A549 (cell line): ENCODE data around the gene FAM204A. TPM values are rescaled to one million over a fixed set of nuclear protein-coding genes. Genes with fewer than 3 reads are reported as not detected.
A peak's percentile ranks its signal among the peaks of the same experiment; 100 is the strongest.

ENCODE experiments used
- ATAC-seq, 2 experiments: fragments of 200-7000 bp in 1 of 2; fragments of >200 bp in 1 of 2; cut with Nextera tagmentation in 1 of 2; cut with Tn5 transposase in 1 of 2; 3 replicates each; pipeline versions ENCODE4 v1.8.0 to v1.9.1; 2018 to 2020; ENCODE audit warnings: mild to moderate bottlenecking in 1 of 2, moderate library complexity in 1 of 2
- CTCF ChIA-PET: fragments of 300-600 bp; sonication (Branson Sonifier 250); formaldehyde crosslinking; extraction: SDS; loops from one replicate; lab custom pipeline; 2021; ENCODE audit warnings: antibody characterized with exemption, inconsistent platforms; lab: Yijun Ruan, JAX
- POLR2A ChIA-PET: fragments of 350-600 bp; formaldehyde crosslinking; extraction: SDS; loops from one replicate; lab custom pipeline; 2021; ENCODE audit warnings: antibody characterized with exemption, inconsistent platforms; lab: Yijun Ruan, JAX
- DNase-seq, 2 experiments: peaks; one replicate each; pipeline versions ENCODE4 v3.0.0 to v3.0.0-alpha.2; 2011 to 2016; ENCODE audit warnings: low read depth in 1 of 2, low spot score in 1 of 2
- FAIRE-seq: peaks from 2 replicates; lab custom pipeline; 2011; peaks lifted over from hg19 to GRCh38; lab: Jason Lieb, UNC
- H3K27ac ChIP-seq, 2 experiments: fragments of >200 bp; sonication (Bioruptor Twin); formaldehyde crosslinking; 3 replicates each; pipeline ENCODE4 v1.5.1; 2016 to 2017
- H3K4me1 ChIP-seq: fragments of >200 bp; sonication (Bioruptor Twin); formaldehyde crosslinking; 3 replicates; pipeline ENCODE4 v1.6.1; 2016
- H3K4me2 ChIP-seq: fragments of >200 bp; sonication (Bioruptor Twin); formaldehyde crosslinking; 3 replicates; pipeline ENCODE4 v1.6.1; 2016
- H3K4me3 ChIP-seq: fragments of >200 bp; sonication (Bioruptor Twin); formaldehyde crosslinking; 3 replicates; pipeline ENCODE4 v1.5.1; 2016
- H3K9me3 ChIP-seq: fragments of >200 bp; sonication (Bioruptor Twin); formaldehyde crosslinking; 3 replicates; pipeline ENCODE4 v1.6.1; 2016
- ATOH8 ChIP-seq: fragments of 250-450 bp; sonication (Bioruptor Pico); IDR thresholded peaks from 2 replicates; pipeline ENCODE4 v1.5.0; 2020; ENCODE audit warnings: low read depth, mild to moderate bottlenecking, moderate library complexity
- BHLHE40 ChIP-seq: IDR thresholded peaks from 2 replicates; pipeline ENCODE4 v1.6.1; 2012; ENCODE audit warnings: low read depth, low read length, inconsistent platforms
- CBX2 ChIP-seq: fragments of 200-600 bp; sonication (generic); IDR thresholded peaks from 2 replicates; pipeline ENCODE4 v1.6.1; 2016; ENCODE audit warnings: low read depth, mild to moderate bottlenecking, borderline replicate concordance
- CEBPB ChIP-seq, 2 experiments: fragments of >200 bp in 1 of 2; sonication (Bioruptor Twin) in 1 of 2; formaldehyde crosslinking in 1 of 2; IDR thresholded peaks; 2 replicates each; pipeline ENCODE4 v1.6.1; 2012 to 2016
- E2F6 ChIP-seq: IDR thresholded peaks from 2 replicates; pipeline ENCODE4 v1.6.1; 2012; ENCODE audit warnings: low read depth, borderline replicate concordance
- EHMT2 ChIP-seq: fragments of 200-600 bp; sonication (generic); IDR thresholded peaks from 2 replicates; pipeline ENCODE4 v1.6.1; 2016; ENCODE audit warnings: antibody characterized with exemption, low read depth, mild to moderate bottlenecking, moderate library complexity
- FOSL2 ChIP-seq, 2 experiments: fragments of 450-650 bp in 1 of 2; fragments of >200 bp in 1 of 2; sonication (Bioruptor Twin) in 1 of 2; formaldehyde crosslinking; IDR thresholded peaks; 2 replicates each; pipeline versions ENCODE4 v1.5.0 to v1.6.1; 2016 to 2020; ENCODE audit warnings: mild to moderate bottlenecking in 1 of 2, moderate library complexity in 1 of 2
- FOXS1 ChIP-seq: fragments of 250-450 bp; sonication (Bioruptor Pico); IDR thresholded peaks from 2 replicates; pipeline ENCODE4 v1.5.0; 2020; ENCODE audit warnings: mild to moderate bottlenecking, moderate library complexity
- HOXB13 ChIP-seq: fragments of 250-450 bp; sonication (Bioruptor Pico); IDR thresholded peaks from 2 replicates; pipeline ENCODE4 v1.5.0; 2020; ENCODE audit warnings: low read depth, mild to moderate bottlenecking, moderate library complexity
- MAX ChIP-seq: IDR thresholded peaks from 2 replicates; pipeline ENCODE4 v1.6.1; 2012
- MAZ ChIP-seq: fragments of 150-350 bp; IDR thresholded peaks from 2 replicates; pipeline ENCODE4 v1.6.1; 2014; ENCODE audit warnings: antibody characterized with exemption, low read depth, low read length, borderline replicate concordance
- NFE2L2 ChIP-seq: fragments of 150-350 bp; conservative IDR thresholded peaks from 2 replicates; pipeline ENCODE4 v1.6.1; 2014; ENCODE audit warnings: low read length
- NR3C1 ChIP-seq: fragments of >200 bp; sonication (Bioruptor Twin); formaldehyde crosslinking; IDR thresholded peaks from 3 replicates; pipeline ENCODE4 v1.6.1; 2017
- PBX3 ChIP-seq: IDR thresholded peaks from 2 replicates; pipeline ENCODE4 v1.6.1; 2012
- POLR2A ChIP-seq: IDR thresholded peaks from 2 replicates; pipeline ENCODE4 v1.6.1; 2012; ENCODE audit warnings: mild to moderate bottlenecking, low read length
- POLR2AphosphoS2 ChIP-seq: conservative IDR thresholded peaks from 2 replicates; pipeline ENCODE4 v1.6.1; 2012; ENCODE audit warnings: low read length, improper control_type of control experiment, inconsistent platforms
- RARB ChIP-seq: fragments of 250-450 bp; sonication (Bioruptor Pico); IDR thresholded peaks from 2 replicates; pipeline ENCODE4 v1.8.0; 2021; ENCODE audit warnings: mild to moderate bottlenecking, moderate library complexity
- SREBF2 ChIP-seq: fragments of 450-650 bp; IDR thresholded peaks from 2 replicates; pipeline ENCODE4 v1.6.1; 2014; ENCODE audit warnings: mild to moderate bottlenecking, moderate library complexity
- ZNF302 ChIP-seq: fragments of 250-450 bp; sonication (Bioruptor Pico); IDR thresholded peaks from 2 replicates; pipeline ENCODE4 v1.9.0; 2021; ENCODE audit warnings: inconsistent platforms, mild to moderate bottlenecking, moderate library complexity
- WGBS: methylation state at CpG from one replicate; pipeline ENCODE4 v1.1.6; 2017; ENCODE audit errors: missing lambda C conversion rate; 5-methylcytosine and 5-hydroxymethylcytosine counted together
- polyA plus RNA-seq, 4 experiments: library from polyadenylated mRNA; depleted of rRNA in 3 of 4; stranded (reverse); fragments of >200 nt; fragmentation: RNase III in 1 of 4; extraction: RNeasy Plus Mini Kit Qiagen cat#74134 plus additional on column Dnase treatment in 1 of 4; gene quantifications; 2 replicates in 3 of 4; 3 replicates in 1 of 4; pipeline ENCODE4 v1.2.3, GENCODE V29; 2011 to 2017
- TF ChIP-seq, protein P1 (sequence below): fragments of 200-600 bp; sonication (generic); IDR thresholded peaks from 2 replicates; pipeline ENCODE4 v1.6.1; 2016; ENCODE audit warnings: antibody characterized with exemption, mild to moderate bottlenecking, moderate library complexity

FAM204A gene
- polyA plus RNA-seq, 2 of the 4 experiments (the other 2 are of a cell fraction), result 39.2 to 62.8 TPM

GRCh38 chr10:118370499-118370898 is 28.4 kb upstream of the FAM204A start:
- no peak for FAIRE-seq
- ChIA-PET CTCF (no interaction called here), POLR2A (no interaction called here)
- no peak for ATAC-seq
- H3K9me3 ChIP-seq, result no peaks in the 10 kb centered on the region
- no peak overlapping the region for H3K27ac ChIP-seq
- TF ChIP-seq POLR2A (no peak), RARB (CRISPR knock-in tag) (no peak), POLR2AphosphoS2 (no peak), FOSL2 (IDR thresholded peaks at IDR 0.05) (no peak), FOSL2 (CRISPR knock-in tag; IDR thresholded peaks at IDR 0.05) (no peak), BHLHE40 (no peak), HOXB13 (no peak), PBX3 (no peak), EHMT2 (no peak), NFE2L2 (no peak), ZNF302 (CRISPR knock-in tag) (no peak), CEBPB (IDR thresholded peaks at IDR 0.05) (no peak), CBX2 (no peak), MAX (no peak), ATOH8 (CRISPR knock-in tag) (no peak)
- peaks cover 8% of the 10 kb centered on the region; the same call in 1 of the 3 replicates for H3K4me1 ChIP-seq
- H3K4me2 ChIP-seq, result no peak overlapping the region
- DNase-seq, result no peak
- WGBS, result 57% methylated on average over 2 of the region's 2 CpGs
- H3K4me3 ChIP-seq, result no peak overlapping the region

DNA sequence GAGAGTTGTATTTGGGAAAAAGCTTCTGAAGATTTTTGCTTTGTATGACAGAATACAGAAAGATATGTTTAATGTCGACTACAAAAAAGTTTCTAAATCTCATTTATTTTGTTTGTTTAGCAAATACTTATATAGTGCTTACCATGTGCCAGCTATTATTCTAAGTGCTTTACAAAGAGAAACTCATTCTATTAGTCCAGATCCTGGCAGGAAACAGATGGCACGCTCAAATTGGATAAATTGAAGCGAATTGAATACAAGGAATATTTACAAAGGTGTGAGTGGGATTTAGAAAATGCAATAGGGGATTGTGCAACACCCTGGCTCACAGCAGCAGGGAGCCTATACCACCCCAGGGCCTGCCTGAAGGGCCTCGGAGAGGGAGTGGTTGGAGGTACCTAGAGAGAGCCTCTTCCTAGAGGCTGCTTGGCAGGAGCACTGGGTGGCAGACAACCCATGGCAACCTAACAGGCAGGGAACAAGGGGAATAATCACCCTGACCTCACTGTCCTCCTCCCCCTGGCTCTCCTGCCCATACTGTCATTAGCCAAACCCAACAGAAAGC is 27.6 kb upstream of the FAM204A start:
- peak in 1 of 2 experiments; percentile 50; a peak in 2 of 6 replicates for ATAC-seq
- no peak for FAIRE-seq
- POLR2A ChIA-PET, result no interaction called here

GRCh38 chr10:118365702-118366101 is 23.6 kb upstream of the FAM204A start:
- Histone ChIP-seq H3K4me2 (no peak overlapping the region), H3K9me3 (no peaks in the 10 kb centered on the region), H3K4me3 (no peak overlapping the region), H3K4me1 (no peaks in the 10 kb centered on the region), H3K27ac (no peak overlapping the region)
- DNase-seq, result no peak
- TF ChIP-seq E2F6 (no peak), NR3C1 (no peak), FOXS1 (no peak), MAZ (no peak), SREBF2 (no peak)
- no peak for FAIRE-seq
- no peak for ATAC-seq
- POLR2A ChIA-PET, result interaction anchor here (0.6 kb wide), 1 partner anchor 1247 kb away, joined by 3 read pairs; no protein-coding TSS in a partner anchor
- CTCF ChIA-PET, result no interaction called here

More for the DNA sequence above, 27.6 kb upstream of the FAM204A start:
- H3K4me2 ChIP-seq, result no peak overlapping the region
- H3K9me3 ChIP-seq, result no peaks in the 10 kb centered on the region
- 33% methylated on average over 4 of the region's 4 CpGs for WGBS
- no peak overlapping the region for H3K27ac ChIP-seq
- peaks cover 8% of the 10 kb centered on the region; the same call in 1 of the 3 replicates for H3K4me1 ChIP-seq
- DNase-seq, result no peak
- CTCF ChIA-PET, result no interaction called here
- TF ChIP-seq, protein P1, sequence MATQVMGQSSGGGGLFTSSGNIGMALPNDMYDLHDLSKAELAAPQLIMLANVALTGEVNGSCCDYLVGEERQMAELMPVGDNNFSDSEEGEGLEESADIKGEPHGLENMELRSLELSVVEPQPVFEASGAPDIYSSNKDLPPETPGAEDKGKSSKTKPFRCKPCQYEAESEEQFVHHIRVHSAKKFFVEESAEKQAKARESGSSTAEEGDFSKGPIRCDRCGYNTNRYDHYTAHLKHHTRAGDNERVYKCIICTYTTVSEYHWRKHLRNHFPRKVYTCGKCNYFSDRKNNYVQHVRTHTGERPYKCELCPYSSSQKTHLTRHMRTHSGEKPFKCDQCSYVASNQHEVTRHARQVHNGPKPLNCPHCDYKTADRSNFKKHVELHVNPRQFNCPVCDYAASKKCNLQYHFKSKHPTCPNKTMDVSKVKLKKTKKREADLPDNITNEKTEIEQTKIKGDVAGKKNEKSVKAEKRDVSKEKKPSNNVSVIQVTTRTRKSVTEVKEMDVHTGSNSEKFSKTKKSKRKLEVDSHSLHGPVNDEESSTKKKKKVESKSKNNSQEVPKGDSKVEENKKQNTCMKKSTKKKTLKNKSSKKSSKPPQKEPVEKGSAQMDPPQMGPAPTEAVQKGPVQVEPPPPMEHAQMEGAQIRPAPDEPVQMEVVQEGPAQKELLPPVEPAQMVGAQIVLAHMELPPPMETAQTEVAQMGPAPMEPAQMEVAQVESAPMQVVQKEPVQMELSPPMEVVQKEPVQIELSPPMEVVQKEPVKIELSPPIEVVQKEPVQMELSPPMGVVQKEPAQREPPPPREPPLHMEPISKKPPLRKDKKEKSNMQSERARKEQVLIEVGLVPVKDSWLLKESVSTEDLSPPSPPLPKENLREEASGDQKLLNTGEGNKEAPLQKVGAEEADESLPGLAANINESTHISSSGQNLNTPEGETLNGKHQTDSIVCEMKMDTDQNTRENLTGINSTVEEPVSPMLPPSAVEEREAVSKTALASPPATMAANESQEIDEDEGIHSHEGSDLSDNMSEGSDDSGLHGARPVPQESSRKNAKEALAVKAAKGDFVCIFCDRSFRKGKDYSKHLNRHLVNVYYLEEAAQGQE, result no peak
- TF ChIP-seq CEBPB (IDR thresholded peaks at IDR 0.05), result peak in 1 of 2 experiments; percentile 22; a peak in 1 of 4 replicates
- TF ChIP-seq NR3C1, result no peak
- H3K4me3 ChIP-seq, result no peak overlapping the region
